ENCODE data around the gene IARS2. TPM values are rescaled to one million over a fixed set of nuclear protein-coding genes. Genes with fewer than 3 reads are reported as not detected.

Gene IARS2
- total and polyA plus RNA-seq, 2 experiments from 2014 or later = 55.2 to 85.8 TPM

DNA sequence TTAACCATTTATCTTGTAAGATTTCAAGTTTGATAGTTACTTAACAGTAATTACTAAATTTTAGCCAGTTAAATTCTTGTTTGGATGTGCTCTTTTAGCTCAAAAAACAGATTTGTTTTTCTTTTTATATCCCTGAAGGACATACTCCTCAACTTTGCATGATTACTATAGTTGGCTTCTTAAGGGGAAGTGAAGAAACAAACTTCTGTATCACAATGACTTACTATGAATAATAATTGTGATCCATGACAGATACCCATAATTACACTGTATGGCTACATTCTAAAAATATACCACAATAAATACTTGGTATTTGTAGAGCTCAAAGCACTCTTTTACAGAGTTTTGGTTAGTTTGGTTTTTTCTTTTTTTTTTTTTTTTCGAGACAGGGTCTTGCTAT lies 55.8 kb downstream of the IARS2 start:
- H3K27me3 ChIP-seq = no peaks in the 10 kb centered on the region
- no peaks in the 10 kb centered on the region for H4K20me1 ChIP-seq (ENCODE audit: insufficient read depth, poor library complexity, severe bottlenecking)
- no peak overlapping the region for H3K4me3 ChIP-seq
- H3K9me2 ChIP-seq (replicated peaks; ENCODE audit: insufficient read depth) = no peaks in the 10 kb centered on the region
- DNase-seq (ENCODE audit: low spot score) = no peak
- H3K4me1 ChIP-seq (ENCODE audit: insufficient read depth) = no peaks in the 10 kb centered on the region
- no peak overlapping the region for H2AFZ ChIP-seq
- H3K4me2 ChIP-seq = no peak overlapping the region
- no peak overlapping the region for H3K27ac ChIP-seq
- H3K9me3 ChIP-seq (ENCODE audit: low read depth) = no peaks in the 10 kb centered on the region
- no peaks in the 10 kb centered on the region for H3K36me3 ChIP-seq (replicated peaks; ENCODE audit: insufficient read depth, low read depth)
- no peaks in the 10 kb centered on the region for H3K79me2 ChIP-seq
- no peak for TF ChIP-seq EZH2 (IDR thresholded peaks at IDR 0.05; ENCODE audit: borderline replicate concordance)
- no peak for TF ChIP-seq CTCF (IDR thresholded peaks at IDR 0.05; ENCODE audit: poor library complexity)
- no peak for TF ChIP-seq EZH2phosphoT487 (IDR thresholded peaks at IDR 0.05; ENCODE audit: low read depth, severe bottlenecking, unreplicated experiment)
- 89% methylated on average over 1 of the region's 1 CpG for WGBS (ENCODE audit: low lambda C conversion rate, missing lambda C conversion rate)

DNA sequence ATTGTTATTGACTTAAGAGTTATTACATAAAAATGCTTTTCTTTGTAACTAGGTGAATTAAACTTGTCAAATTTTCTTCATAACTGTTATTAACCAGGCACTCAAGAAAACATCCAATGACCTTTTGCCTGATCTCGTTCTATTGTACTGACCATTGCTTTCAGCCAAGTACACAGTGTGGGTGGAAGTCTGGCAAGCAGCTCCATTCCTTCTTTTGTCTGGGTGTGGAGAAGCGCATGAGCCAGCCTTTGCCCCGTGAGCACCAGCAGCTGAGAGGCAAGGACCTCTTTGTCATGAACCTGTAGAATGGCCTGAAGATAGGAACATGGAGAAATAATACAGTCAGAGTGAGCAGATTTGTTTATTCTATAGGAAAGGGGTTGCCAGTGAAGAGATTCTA lies 57.5 kb downstream of the IARS2 start:
- WGBS (ENCODE audit: low lambda C conversion rate, missing lambda C conversion rate) = 90% methylated on average over 3 of the region's 3 CpGs
- Histone ChIP-seq H3K4me3 (no peak overlapping the region), H3K4me2 (no peak overlapping the region), H3K9me3 (ENCODE audit: low read depth) (no peaks in the 10 kb centered on the region), H3K79me2 (no peaks in the 10 kb centered on the region), H3K36me3 (replicated peaks; ENCODE audit: insufficient read depth, low read depth) (no peaks in the 10 kb centered on the region), H3K27ac (no peak overlapping the region), H3K4me1 (ENCODE audit: insufficient read depth) (no peaks in the 10 kb centered on the region), H4K20me1 (ENCODE audit: insufficient read depth, poor library complexity, severe bottlenecking) (no peaks in the 10 kb centered on the region), H3K9me2 (replicated peaks; ENCODE audit: insufficient read depth) (no peaks in the 10 kb centered on the region), H2AFZ (no peak overlapping the region), H3K27me3 (no peaks in the 10 kb centered on the region)
- DNase-seq (ENCODE audit: low spot score) = no peak
- TF ChIP-seq EZH2phosphoT487 (IDR thresholded peaks at IDR 0.05; ENCODE audit: low read depth, severe bottlenecking, unreplicated experiment) = no peak
- no peak for TF ChIP-seq CTCF (IDR thresholded peaks at IDR 0.05; ENCODE audit: poor library complexity)
- no peak for TF ChIP-seq EZH2 (IDR thresholded peaks at IDR 0.05; ENCODE audit: borderline replicate concordance)

- Histone ChIP-seq H2AFZ (no peak overlapping the region), H3K4me1 (ENCODE audit: insufficient read depth) (no peaks in the 10 kb centered on the region), H3K9me2 (replicated peaks; ENCODE audit: insufficient read depth) (no peaks in the 10 kb centered on the region), H3K27me3 (no peaks in the 10 kb centered on the region), H3K9me3 (ENCODE audit: low read depth) (no peaks in the 10 kb centered on the region), H3K4me2 (no peak overlapping the region), H3K79me2 (no peaks in the 10 kb centered on the region), H3K4me3 (no peak overlapping the region), H3K36me3 (replicated peaks; ENCODE audit: insufficient read depth, low read depth) (no peaks in the 10 kb centered on the region), H3K27ac (no peak overlapping the region), H4K20me1 (ENCODE audit: insufficient read depth, poor library complexity, severe bottlenecking) (no peaks in the 10 kb centered on the region)
- TF ChIP-seq CTCF (IDR thresholded peaks at IDR 0.05; ENCODE audit: poor library complexity) (no peak), EZH2phosphoT487 (IDR thresholded peaks at IDR 0.05; ENCODE audit: low read depth, severe bottlenecking, unreplicated experiment) (no peak), EZH2 (IDR thresholded peaks at IDR 0.05; ENCODE audit: borderline replicate concordance) (no peak)
- no peak for DNase-seq (ENCODE audit: low spot score)
These were observed 59.2 kb downstream of the IARS2 start for GRCh38 chr1:220153147-220153546.

DNA sequence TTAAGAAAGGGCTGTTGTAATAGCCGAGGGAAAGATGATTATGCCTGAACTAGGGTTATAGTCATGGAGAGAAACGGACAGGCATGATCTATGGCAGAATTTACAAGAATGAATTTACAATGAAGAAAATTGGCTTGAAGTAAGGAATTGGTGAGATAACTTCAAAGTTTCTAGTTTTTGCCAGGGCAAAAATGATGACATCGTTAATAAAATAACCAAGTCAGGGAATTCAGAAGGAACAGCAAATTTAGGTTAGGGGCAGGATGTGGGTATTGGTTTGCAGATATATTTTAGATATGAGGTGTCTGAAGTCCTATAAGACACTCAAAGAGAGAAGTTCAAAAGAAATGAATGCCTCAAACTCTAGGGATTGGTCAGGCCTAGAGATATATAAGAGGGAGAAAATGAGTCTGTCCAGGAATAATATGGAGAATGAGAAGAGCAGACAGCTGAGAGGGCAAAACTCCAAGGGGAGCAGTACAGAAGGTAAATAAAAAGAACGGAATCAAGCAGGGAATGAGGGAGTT lies 62.8 kb downstream of the IARS2 start:
- Histone ChIP-seq H3K9me3 (ENCODE audit: low read depth) (no peaks in the 10 kb centered on the region), H3K9me2 (replicated peaks; ENCODE audit: insufficient read depth) (no peaks in the 10 kb centered on the region), H3K4me3 (no peak overlapping the region), H3K36me3 (replicated peaks; ENCODE audit: insufficient read depth, low read depth) (peaks cover 3% of the 10 kb centered on the region), H3K4me1 (ENCODE audit: insufficient read depth) (no peaks in the 10 kb centered on the region), H4K20me1 (ENCODE audit: insufficient read depth, poor library complexity, severe bottlenecking) (no peaks in the 10 kb centered on the region), H3K79me2 (no peaks in the 10 kb centered on the region), H3K27ac (no peak overlapping the region), H2AFZ (no peak overlapping the region), H3K27me3 (no peaks in the 10 kb centered on the region), H3K4me2 (no peak overlapping the region)
- WGBS (ENCODE audit: low lambda C conversion rate, missing lambda C conversion rate) = 97% methylated on average over 4 of the region's 4 CpGs
- TF ChIP-seq CTCF (IDR thresholded peaks at IDR 0.05; ENCODE audit: poor library complexity) = no peak
- no peak for TF ChIP-seq EZH2phosphoT487 (IDR thresholded peaks at IDR 0.05; ENCODE audit: low read depth, severe bottlenecking, unreplicated experiment)
- TF ChIP-seq EZH2 (IDR thresholded peaks at IDR 0.05; ENCODE audit: borderline replicate concordance) = no peak
- DNase-seq (ENCODE audit: low spot score) = no peak

Data from hepatocyte (in vitro differentiated cells).